Vagina (tissue), 2 donors: ENCODE data around the gene CD302. TPM values are rescaled to one million over a fixed set of nuclear protein-coding genes. Genes with fewer than 3 reads are reported as not detected.
"Not testable (repeated sequence)": the region's sequence is repeated elsewhere in the genome, so short reads cannot be mapped to it uniquely, and the experiment has no call there.

ENCODE experiments used
- DNase-seq, 2 donors: peaks; one replicate each; pipeline ENCODE4 v3.0.0-alpha.2; 2017; ENCODE audit errors: extremely low spot score in 2 of 2
- H3K27ac ChIP-seq: fragments of 200-600 bp; sonication (generic); one replicate; pipeline ENCODE4 v1.5.1; 2019
- H3K27me3 ChIP-seq: fragments of 200-600 bp; sonication (generic); one replicate; pipeline ENCODE4 v1.5.1; 2019
- H3K36me3 ChIP-seq, 2 donors: fragments of 200-600 bp; sonication (generic); one replicate each; pipeline ENCODE4 v1.5.1; 2017 to 2019
- H3K4me1 ChIP-seq: fragments of 200-600 bp; sonication (generic); one replicate; pipeline ENCODE4 v1.5.1; 2019
- H3K4me3 ChIP-seq, 2 donors: fragments of 200-600 bp; sonication (generic); 1 replicate in 1 of 2; 2 replicates in 1 of 2; pipeline ENCODE4 v1.5.1; 2016 to 2019
- H3K9me3 ChIP-seq: fragments of 200-600 bp; sonication (generic); one replicate; pipeline ENCODE4 v1.5.1; 2019
- CTCF ChIP-seq, 3 experiments: fragments of 450-650 bp in 2 of 3; fragments of 200-600 bp in 1 of 3; sonication (generic) in 1 of 3; IDR thresholded peaks; one replicate each; pipeline ENCODE4 v1.5.1; 2017 to 2019; ENCODE audit warnings: antibody characterized with exemption in 3 of 3, mild to moderate bottlenecking in 2 of 3, moderate library complexity in 2 of 3
- POLR2A ChIP-seq, 2 donors: fragments of 450-650 bp; IDR thresholded peaks; one replicate each; pipeline ENCODE4 v1.6.1; 2017; ENCODE audit warnings: antibody characterized with exemption in 2 of 2, mild to moderate bottlenecking in 2 of 2, moderate library complexity in 2 of 2
- POLR2AphosphoS5 ChIP-seq, 2 donors: sonication (generic); formaldehyde crosslinking; IDR thresholded peaks; one replicate each; pipeline ENCODE4 v1.9.0; 2017; ENCODE audit warnings: antibody characterized with exemption in 2 of 2, mild to moderate bottlenecking in 2 of 2, low read depth in 1 of 2; ENCODE audit not compliant: insufficient read depth in 1 of 2
- intact Hi-C: fragments of 100-400 bp; cut with DNase I; formaldehyde crosslinking; loops from one replicate; pipeline ENCODE4 v1.15.1; 2023
- total RNA-seq: library from RNA; depleted of rRNA; stranded (reverse); fragments of >200 nt; gene quantifications from one replicate; pipeline ENCODE4 v1.2.3, GENCODE V29; 2016

CD302 gene
- total RNA-seq, 1 donor from 2014 or later = 56.5 TPM

GRCh38 chr2:159755014-159755413, 43.0 kb downstream of the CD302 start:
- TF ChIP-seq POLR2A (IDR thresholded peaks at IDR 0.05) (no peak), POLR2AphosphoS5 (IDR thresholded peaks at IDR 0.05; ENCODE audit: insufficient read depth in 1 of 2, low read depth in 1 of 2) (no peak), CTCF (IDR thresholded peaks at IDR 0.05) (no peak)
- no peaks in the 10 kb centered on the region for H3K27me3 ChIP-seq
- intact Hi-C loops = no loop called here
- H3K27ac ChIP-seq = no peak overlapping the region
- peaks cover 0 to 44% of the 10 kb centered on the region in 2 donors for H3K36me3 ChIP-seq
- DNase-seq = no peak
- no peak overlapping the region for H3K4me3 ChIP-seq
- H3K4me1 ChIP-seq = peaks cover 37% of the 10 kb centered on the region
- no peaks in the 10 kb centered on the region for H3K9me3 ChIP-seq

- Histone ChIP-seq H3K36me3 (peaks cover 0 to 47% of the 10 kb centered on the region in 2 donors), H3K27me3 (no peaks in the 10 kb centered on the region), H3K4me1 (peaks cover 37% of the 10 kb centered on the region), H3K27ac (no peak overlapping the region), H3K4me3 (no peak overlapping the region), H3K9me3 (no peaks in the 10 kb centered on the region)
- TF ChIP-seq CTCF (IDR thresholded peaks at IDR 0.05) (no peak), POLR2A (IDR thresholded peaks at IDR 0.05) (no peak), POLR2AphosphoS5 (IDR thresholded peaks at IDR 0.05; ENCODE audit: insufficient read depth in 1 of 2, low read depth in 1 of 2) (no peak)
- intact Hi-C loops = no loop called here
- DNase-seq = no peak
Measured at GRCh38 chr2:159753797-159754196, 44.2 kb downstream of the CD302 start.

GRCh38 chr2:159750873-159751272, 47.1 kb downstream of the CD302 start:
- H3K36me3 ChIP-seq = peaks cover 0 to 58% of the 10 kb centered on the region in 2 donors

GRCh38 chr2:159748089-159748488, 49.9 kb downstream of the CD302 start:
- TF ChIP-seq POLR2A (IDR thresholded peaks at IDR 0.05) = no peak
- TF ChIP-seq CTCF (IDR thresholded peaks at IDR 0.05) = no peak
- no peak for TF ChIP-seq POLR2AphosphoS5 (IDR thresholded peaks at IDR 0.05; ENCODE audit: insufficient read depth in 1 of 2, low read depth in 1 of 2)
- H3K27ac ChIP-seq = no peak overlapping the region
- no peaks in the 10 kb centered on the region for H3K9me3 ChIP-seq
- intact Hi-C loops = no loop called here
- H3K27me3 ChIP-seq = no peaks in the 10 kb centered on the region
- no peak overlapping the region for H3K4me3 ChIP-seq
- no peak for DNase-seq
- peaks cover 8% of the 10 kb centered on the region for H3K4me1 ChIP-seq
- peaks cover 0 to 50% of the 10 kb centered on the region in 2 donors for H3K36me3 ChIP-seq

More at GRCh38 chr2:159750873-159751272, 47.1 kb downstream of the CD302 start:
- intact Hi-C loops = no loop called here
- TF ChIP-seq CTCF (IDR thresholded peaks at IDR 0.05) (no peak), POLR2A (IDR thresholded peaks at IDR 0.05) (no peak), POLR2AphosphoS5 (IDR thresholded peaks at IDR 0.05; ENCODE audit: insufficient read depth in 1 of 2, low read depth in 1 of 2) (no peak)
- Histone ChIP-seq H3K27me3 (no peaks in the 10 kb centered on the region), H3K4me3 (no peak overlapping the region), H3K4me1 (peaks cover 19% of the 10 kb centered on the region), H3K9me3 (no peaks in the 10 kb centered on the region), H3K27ac (no peak overlapping the region)
- DNase-seq = no peak

- DNase-seq, intact Hi-C loops, H3K27me3 ChIP-seq, H3K4me1 ChIP-seq, H3K27ac ChIP-seq, H3K9me3 ChIP-seq, H3K4me3 ChIP-seq: not testable (repeated sequence)
- H3K36me3 ChIP-seq = peaks cover under 1 to 43% of the 10 kb centered on the region in 2 donors
Measured at GRCh38 chr2:159745237-159745636, 52.8 kb downstream of the CD302 start.
